T-helper 2 cell treated with Interferon-gamma antibody and Interleukin-4, amounts not matched to agents 5 μg/mL and 100 μg/mL, for 36 hours (primary cell): ENCODE data around the gene ARHGAP8.
"Not testable (repeated sequence)": the region's sequence is repeated elsewhere in the genome, so short reads cannot be mapped to it uniquely, and the experiment has no call there.

ENCODE experiments used
- DNase-seq: peaks from one replicate; pipeline ENCODE4 v3.0.0; 2021; ENCODE audit warnings: low spot score
- H3K27ac Mint-ChIP-seq: one replicate; pipeline ENCODE4 v1.8.0; 2021; ENCODE audit warnings: mild to moderate bottlenecking, mixed read lengths
- H3K27me3 Mint-ChIP-seq: one replicate; pipeline ENCODE4 v1.8.0; 2021; ENCODE audit warnings: low read depth, mixed read lengths
- H3K36me3 Mint-ChIP-seq: one replicate; pipeline ENCODE4 v1.8.0; 2021; ENCODE audit warnings: low read depth, mixed read lengths
- H3K4me1 Mint-ChIP-seq: one replicate; pipeline ENCODE4 v1.8.0; 2021; ENCODE audit warnings: low read depth, mixed read lengths
- H3K4me3 Mint-ChIP-seq: one replicate; pipeline ENCODE4 v1.8.0; 2022; ENCODE audit warnings: mild to moderate bottlenecking, moderate library complexity, mixed read lengths
- H3K9me3 Mint-ChIP-seq: one replicate; pipeline ENCODE4 v1.8.0; 2021; ENCODE audit warnings: mixed read lengths

The ARHGAP8 gene

DNA sequence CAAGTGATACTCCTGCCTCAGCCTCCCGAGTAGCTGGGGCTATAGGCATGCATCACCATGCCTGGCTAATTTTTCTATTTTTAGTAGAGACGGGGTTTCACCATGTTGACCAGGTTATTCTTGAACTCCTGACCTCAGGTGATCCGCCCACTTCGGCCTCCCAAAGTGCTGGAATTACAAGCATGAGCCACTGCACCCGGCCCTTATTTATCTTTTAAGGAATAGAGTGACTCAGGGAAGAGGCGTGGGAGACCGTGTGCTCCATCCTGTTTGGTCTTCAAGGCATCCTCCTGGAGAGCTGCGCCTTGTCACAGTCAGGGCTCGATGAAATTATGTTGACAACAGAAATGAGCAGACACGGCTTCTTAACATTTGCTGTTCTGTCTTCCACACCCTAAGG is 12.7 kb upstream of the ARHGAP8 start:
- not testable (repeated sequence) for H3K27me3 Mint-ChIP-seq, H3K36me3 Mint-ChIP-seq, H3K9me3 Mint-ChIP-seq, DNase-seq, H3K27ac Mint-ChIP-seq, H3K4me1 Mint-ChIP-seq, H3K4me3 Mint-ChIP-seq

DNA sequence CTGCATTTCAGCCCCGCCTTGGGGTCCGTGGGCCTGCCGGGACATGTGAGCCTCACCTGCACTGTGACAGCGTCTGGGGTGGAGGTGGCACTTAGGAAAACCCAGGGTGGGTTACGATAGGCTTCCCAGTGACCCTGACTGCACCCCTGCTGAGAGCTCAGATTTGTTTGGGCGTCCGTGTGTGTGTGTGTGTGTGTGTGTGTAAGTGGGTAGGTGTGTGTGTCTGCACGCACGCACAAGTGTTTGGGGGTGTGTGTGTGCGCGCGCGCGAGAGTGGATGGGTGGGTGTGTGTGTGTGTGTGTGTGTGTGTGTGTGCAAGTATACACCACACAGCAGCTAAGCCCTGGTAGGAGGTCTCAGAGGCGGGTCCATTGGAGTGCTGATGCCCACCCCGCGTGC is 12.1 kb upstream of the ARHGAP8 start:
- H3K36me3 Mint-ChIP-seq: no peaks in the 10 kb centered on the region
- H3K4me1 Mint-ChIP-seq: no peaks in the 10 kb centered on the region
- no peaks in the 10 kb centered on the region for H3K9me3 Mint-ChIP-seq
- no peak for DNase-seq
- no peak overlapping the region for H3K27ac Mint-ChIP-seq
- no peak overlapping the region for H3K4me3 Mint-ChIP-seq
- no peaks in the 10 kb centered on the region for H3K27me3 Mint-ChIP-seq

DNA sequence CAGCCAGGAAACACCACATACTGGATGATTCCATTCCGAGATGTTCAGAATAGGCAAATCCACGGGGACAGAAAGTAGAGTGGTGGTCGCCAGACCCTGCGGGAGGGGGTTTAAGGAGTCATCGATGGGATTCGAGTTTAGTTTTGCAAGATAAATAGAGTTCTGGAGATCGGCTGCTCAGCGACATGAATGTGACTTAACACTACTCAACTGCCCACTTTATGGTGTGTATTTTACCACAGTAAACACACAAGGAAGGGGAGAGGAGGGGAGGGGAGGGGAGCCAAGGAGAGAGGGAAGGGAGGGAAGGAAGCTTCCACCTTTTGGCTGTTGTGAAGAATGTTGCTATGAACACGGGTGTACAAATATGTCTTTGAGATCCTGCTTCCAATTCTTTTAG is 10.4 kb upstream of the ARHGAP8 start:
- Mint-ChIP-seq H3K4me3 (no peak overlapping the region), H3K4me1 (no peaks in the 10 kb centered on the region), H3K9me3 (no peaks in the 10 kb centered on the region), H3K27me3 (peaks cover 2% of the 10 kb centered on the region), H3K27ac (no peak overlapping the region), H3K36me3 (no peaks in the 10 kb centered on the region)
- no peak for DNase-seq

DNA sequence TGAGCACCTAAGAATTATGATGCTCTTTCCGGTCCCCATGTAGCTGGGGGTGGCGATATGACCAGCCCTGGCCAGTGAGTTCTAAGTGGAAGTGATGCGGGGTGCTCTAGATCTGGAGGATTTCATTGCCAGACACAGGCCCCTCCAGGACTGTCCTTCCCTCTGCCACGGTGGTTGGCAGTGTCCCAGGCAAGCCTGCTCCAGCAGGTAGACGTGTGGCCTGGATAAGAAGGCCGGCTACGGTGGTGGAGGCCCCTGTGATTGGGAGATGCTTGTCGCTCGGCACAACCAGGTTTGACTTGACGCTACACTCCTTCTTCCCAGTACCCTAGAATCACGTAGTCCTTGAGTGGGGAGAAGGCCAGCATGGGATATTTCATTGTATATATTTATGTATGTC is 9.1 kb upstream of the ARHGAP8 start:
- Mint-ChIP-seq H3K4me1 (no peaks in the 10 kb centered on the region), H3K4me3 (no peak overlapping the region), H3K27me3 (peaks cover 5% of the 10 kb centered on the region), H3K9me3 (no peaks in the 10 kb centered on the region), H3K36me3 (no peaks in the 10 kb centered on the region), H3K27ac (no peak overlapping the region)
- no peak for DNase-seq

DNA sequence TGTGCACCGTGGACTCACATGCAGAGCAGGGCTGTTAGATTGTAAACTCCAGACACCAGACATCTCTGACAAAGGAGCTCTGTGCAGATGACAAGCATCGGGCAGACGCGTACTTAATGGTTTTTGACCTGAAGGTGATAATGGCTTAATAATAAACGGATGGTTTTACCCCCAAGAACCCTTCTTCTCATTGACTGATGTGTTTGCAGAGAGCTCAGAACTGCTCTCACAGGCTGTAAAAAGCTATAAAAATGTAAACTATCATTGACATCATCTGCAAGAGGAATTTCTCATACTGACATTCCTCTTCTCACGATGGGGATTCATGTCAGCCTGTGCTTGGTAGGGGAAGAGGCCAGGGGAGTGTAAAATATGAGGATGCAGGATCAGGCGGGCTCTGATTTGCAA is 8.6 kb upstream of the ARHGAP8 start:
- Mint-ChIP-seq H3K27me3 (peaks cover 5% of the 10 kb centered on the region), H3K27ac (no peak overlapping the region), H3K36me3 (no peaks in the 10 kb centered on the region), H3K9me3 (no peaks in the 10 kb centered on the region), H3K4me3 (no peak overlapping the region), H3K4me1 (no peaks in the 10 kb centered on the region)
- no peak for DNase-seq

DNA sequence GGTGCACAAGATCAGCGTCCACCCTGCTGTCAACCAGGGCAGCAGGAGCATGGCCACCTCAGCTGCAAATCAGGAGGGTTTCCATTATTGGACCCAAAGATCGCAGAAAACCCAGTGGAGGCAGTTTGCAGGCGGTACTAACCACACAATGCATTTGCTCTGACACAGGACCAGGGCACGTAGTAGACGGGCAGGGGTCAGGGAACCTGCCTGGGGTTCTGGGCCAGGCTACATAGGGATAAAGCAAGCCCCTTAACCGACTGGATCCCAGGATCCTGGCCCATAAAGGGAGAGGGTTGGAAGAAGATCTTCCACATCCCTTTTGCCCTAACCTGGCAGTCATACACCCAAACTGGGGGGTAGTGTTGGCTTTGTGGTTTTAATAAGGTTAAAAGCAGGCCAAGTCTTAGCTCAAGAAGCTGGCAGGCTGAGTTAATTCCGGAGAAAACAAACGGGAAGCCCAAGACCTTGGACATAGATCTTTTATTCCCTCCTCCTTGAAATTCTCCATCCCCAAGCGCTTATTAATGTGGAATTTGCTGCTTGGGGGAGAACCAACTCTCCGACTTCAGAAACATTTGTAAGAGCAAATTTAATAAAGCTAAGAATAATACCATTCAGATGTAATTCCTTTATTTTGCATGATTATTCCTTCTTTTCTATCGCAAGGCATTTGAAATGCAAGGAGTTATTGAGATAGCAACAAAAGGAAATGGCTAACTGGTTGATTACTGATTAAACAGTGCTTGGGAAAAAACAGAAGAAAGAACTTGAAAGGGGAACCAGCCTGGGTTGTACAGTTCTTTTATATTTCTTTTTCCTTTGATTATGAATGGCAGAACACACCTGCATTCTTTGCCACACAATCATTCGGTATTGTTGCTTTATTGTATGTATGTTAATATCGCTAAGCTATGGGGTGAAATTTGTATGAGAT is 6.3 kb upstream of the ARHGAP8 start:
- DNase-seq: no peak
- Mint-ChIP-seq H3K27ac (no peak overlapping the region), H3K4me3 (no peak overlapping the region), H3K4me1 (no peaks in the 10 kb centered on the region), H3K36me3 (no peaks in the 10 kb centered on the region), H3K27me3 (peaks cover 17% of the 10 kb centered on the region), H3K9me3 (peaks cover 4% of the 10 kb centered on the region)

DNA sequence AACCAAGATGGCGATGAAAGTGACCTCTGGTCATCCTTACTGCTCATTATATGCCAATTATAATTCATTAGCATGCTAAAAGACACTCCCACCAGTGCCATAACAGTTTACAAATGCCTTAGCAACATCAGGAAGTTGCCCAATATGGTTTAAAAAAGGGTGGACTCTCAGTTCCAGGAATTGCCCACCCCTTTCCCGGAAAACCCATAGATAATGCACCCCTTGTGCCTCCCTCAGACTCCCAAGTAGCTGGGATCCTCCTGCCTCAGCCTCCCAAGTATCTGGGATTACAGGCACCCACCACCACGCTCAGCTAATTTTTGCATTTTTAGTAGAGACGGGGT is 4.6 kb upstream of the ARHGAP8 start:
- not testable (repeated sequence) for H3K27ac Mint-ChIP-seq, H3K36me3 Mint-ChIP-seq, H3K4me3 Mint-ChIP-seq, H3K4me1 Mint-ChIP-seq, H3K9me3 Mint-ChIP-seq, DNase-seq
- H3K27me3 Mint-ChIP-seq: peaks cover 29% of the 10 kb centered on the region

DNA sequence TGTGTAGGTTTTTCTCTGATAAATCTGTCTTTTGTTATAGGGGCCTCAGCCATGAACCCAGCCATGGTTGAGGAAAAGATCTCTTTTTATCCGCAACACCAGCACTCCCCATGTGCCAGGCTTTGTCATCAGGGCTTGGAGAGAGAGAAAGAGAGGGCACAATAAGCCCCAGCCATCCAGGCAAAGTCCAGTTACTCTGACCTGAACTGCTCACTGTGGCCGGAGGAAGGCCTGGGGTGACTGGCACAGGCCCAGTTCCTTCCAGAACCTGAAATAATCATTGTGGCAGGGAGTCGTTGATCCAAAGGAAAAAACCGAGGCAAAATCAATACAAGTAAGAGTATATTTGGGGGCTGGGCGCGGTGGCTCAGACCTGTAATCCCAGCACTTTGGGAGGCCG is 3.9 kb upstream of the ARHGAP8 start:
- H3K4me3 Mint-ChIP-seq: no peak overlapping the region
- H3K27me3 Mint-ChIP-seq: peaks cover 36% of the 10 kb centered on the region
- H3K4me1 Mint-ChIP-seq: peaks cover 3% of the 10 kb centered on the region
- DNase-seq: no peak
- no peak overlapping the region for H3K27ac Mint-ChIP-seq
- no peaks in the 10 kb centered on the region for H3K36me3 Mint-ChIP-seq
- peaks cover 4% of the 10 kb centered on the region for H3K9me3 Mint-ChIP-seq

DNA sequence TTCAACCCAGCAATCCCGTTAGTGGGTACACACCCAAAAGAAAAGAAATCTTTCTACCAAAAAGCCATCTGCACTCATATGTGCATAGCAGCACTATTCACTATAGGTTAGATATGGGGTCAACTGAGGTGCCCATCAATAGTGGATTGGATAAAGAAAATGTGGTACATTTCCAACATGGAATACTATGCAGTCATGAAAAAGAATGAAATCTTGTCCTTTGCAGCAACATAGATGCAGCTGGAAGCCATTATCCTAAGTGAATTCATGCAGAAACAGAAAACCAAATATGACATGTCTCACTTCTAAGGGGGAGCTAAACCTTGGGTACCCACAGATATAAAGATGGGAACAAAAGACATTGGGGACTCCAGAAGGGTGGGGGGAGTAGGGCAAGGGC is 1.9 kb upstream of the ARHGAP8 start:
- H3K9me3 Mint-ChIP-seq: peaks cover 4% of the 10 kb centered on the region
- H3K27me3 Mint-ChIP-seq: peaks cover 55% of the 10 kb centered on the region
- H3K27ac Mint-ChIP-seq: no peak overlapping the region
- DNase-seq: no peak
- peaks cover 3% of the 10 kb centered on the region for H3K4me1 Mint-ChIP-seq
- no peaks in the 10 kb centered on the region for H3K36me3 Mint-ChIP-seq
- H3K4me3 Mint-ChIP-seq: no peak overlapping the region

DNA sequence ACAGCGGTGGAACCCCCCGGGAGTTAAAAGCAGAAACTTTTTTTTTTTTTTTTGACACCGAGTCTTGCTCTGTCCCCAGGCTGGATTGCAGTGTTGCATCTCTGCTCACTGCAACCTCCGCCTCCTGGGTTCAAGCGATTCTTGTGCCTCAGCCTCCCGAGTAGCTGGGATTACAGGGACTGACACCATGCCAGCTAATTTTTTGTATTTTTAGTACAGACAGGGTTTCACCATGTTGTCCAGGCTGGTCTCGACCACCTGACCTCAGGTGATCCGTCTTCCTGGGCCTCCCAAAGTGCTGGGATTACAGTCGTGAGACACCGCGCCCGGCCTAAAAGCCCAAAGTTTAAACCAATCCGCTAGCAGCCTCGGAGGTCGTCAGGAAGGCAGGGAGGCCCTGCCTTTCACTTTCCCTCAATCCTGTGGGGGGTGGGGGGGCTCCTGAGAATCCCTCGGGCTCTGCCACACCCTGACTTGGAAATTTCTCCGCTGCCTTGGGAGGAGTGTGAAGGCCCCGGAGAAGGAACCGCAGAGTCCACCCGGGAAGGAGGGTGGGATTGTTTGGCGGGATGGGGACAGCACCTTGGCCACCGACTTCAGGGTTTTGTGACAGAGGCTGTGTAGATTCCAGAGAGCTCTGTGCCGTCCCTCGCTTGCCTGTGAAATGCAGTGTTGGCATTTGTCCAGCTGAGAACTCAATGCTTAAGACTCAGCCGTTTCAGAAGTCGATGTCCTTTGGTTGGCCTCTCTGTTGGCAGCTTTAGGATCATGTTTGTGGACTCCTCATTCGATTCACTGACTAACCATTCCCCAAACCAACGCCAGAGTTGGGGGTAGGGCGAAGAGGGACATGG is 1.0 kb downstream of the ARHGAP8 start:
- Mint-ChIP-seq H3K27me3 (peaks cover 62% of the 10 kb centered on the region), H3K27ac (no peak overlapping the region), H3K4me1 (peaks cover 3% of the 10 kb centered on the region), H3K36me3 (no peaks in the 10 kb centered on the region), H3K4me3 (no peak overlapping the region), H3K9me3 (peaks cover 4% of the 10 kb centered on the region)
- DNase-seq: no peak

DNA sequence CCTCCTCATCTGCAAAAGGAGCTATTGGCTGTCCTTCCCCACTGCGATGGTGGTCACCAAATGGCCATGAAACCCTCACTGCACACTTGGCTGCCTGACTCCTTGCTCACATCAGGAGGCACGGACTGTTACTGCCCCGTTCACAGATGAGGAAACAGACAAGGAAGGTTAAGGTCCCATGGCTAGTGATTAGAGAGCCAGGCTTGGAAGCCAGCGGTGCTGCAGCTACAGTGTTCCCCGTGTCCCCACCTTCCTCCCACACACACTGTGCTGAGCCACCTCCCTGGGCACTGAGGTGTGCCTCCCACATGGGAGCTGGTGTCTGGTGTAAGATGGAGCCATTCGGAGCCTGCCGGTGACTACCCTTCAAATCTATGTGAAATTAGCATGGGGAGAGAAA is 2.6 kb downstream of the ARHGAP8 start:
- Mint-ChIP-seq H3K27ac (no peak overlapping the region), H3K27me3 (peaks cover 59% of the 10 kb centered on the region), H3K9me3 (peaks cover 2% of the 10 kb centered on the region), H3K4me3 (no peak overlapping the region), H3K36me3 (no peaks in the 10 kb centered on the region), H3K4me1 (peaks cover 3% of the 10 kb centered on the region)
- no peak for DNase-seq

DNA sequence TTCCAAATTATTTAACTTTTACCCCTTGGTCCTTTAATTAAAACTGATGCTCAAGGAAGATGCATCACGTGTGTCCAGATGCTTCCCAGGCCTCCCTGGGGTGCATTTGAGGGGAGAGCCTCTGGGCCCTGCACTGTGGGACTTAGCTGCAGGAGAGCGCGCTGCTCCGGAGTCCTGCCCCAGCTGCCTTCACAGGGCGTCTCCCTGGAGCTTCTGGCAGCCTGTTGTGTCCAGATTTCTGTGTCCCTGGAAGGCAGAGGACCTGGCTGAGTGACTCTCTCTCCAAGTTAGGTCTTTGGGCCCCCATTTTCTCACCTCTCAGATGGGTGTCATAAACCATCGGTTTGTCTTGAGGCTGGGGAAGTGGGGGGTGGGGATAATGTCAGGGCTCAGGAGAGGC is 3.0 kb downstream of the ARHGAP8 start:
- Mint-ChIP-seq H3K4me3 (no peak overlapping the region), H3K36me3 (no peaks in the 10 kb centered on the region), H3K27ac (no peak overlapping the region), H3K9me3 (no peaks in the 10 kb centered on the region), H3K4me1 (peaks cover 3% of the 10 kb centered on the region), H3K27me3 (peaks cover 56% of the 10 kb centered on the region)
- no peak for DNase-seq

DNA sequence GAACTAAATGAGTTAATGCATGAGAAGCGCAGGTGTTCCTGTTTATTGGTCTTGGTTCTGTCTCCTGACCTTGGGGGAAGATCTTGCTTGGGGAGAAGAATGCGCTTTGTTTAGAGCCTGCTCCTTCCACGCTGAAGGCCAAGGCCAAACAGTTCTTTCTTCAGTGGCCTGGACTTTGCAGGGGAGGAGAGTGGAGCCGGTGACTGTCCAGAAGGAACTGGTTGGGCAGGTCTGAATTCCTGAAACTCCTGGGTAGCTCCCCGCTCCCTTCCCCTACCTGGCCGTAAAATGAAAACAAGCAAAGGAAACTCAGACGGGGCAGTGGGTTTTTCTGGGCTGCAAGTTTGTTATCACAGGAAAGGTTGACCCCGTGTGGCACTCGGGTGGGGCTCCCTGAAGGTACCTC is 3.6 kb downstream of the ARHGAP8 start:
- Mint-ChIP-seq H3K4me1 (peaks cover 3% of the 10 kb centered on the region), H3K27me3 (peaks cover 51% of the 10 kb centered on the region), H3K36me3 (no peaks in the 10 kb centered on the region), H3K4me3 (no peak overlapping the region), H3K27ac (no peak overlapping the region), H3K9me3 (no peaks in the 10 kb centered on the region)
- DNase-seq: no peak

DNA sequence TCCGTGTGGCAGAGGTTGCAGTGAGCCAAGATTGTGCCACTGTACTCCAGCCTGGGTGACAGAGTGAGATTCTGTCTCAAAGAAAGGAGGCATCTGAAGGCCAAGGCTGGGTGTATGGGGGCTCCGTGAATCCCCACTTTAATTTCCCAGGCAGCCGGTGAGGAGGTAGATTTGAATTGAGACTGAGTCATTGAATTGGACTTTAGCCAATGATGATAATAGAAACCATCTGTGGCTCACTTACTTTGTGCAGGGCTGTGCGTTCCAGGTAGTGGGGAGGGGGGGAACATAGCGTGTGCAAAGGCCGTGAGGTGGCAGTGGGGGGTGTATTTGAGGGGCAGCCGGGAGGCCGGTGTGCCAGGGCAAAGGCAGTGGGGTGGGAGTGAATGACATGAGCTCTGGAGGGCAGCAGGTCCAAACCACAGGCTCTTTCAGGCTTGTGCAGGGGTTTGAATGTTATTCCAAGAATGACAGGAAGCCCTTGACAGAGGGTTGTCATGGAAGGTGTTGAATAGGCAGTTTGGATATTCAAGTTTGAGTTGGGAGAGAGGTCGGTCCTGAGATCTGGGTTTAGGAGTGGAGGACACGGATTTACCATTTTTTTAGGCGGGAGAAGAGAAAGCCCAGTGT is 6.1 kb downstream of the ARHGAP8 start:
- H3K9me3 Mint-ChIP-seq: no peaks in the 10 kb centered on the region
- no peaks in the 10 kb centered on the region for H3K4me1 Mint-ChIP-seq
- DNase-seq: no peak
- peaks cover 31% of the 10 kb centered on the region for H3K27me3 Mint-ChIP-seq
- no peaks in the 10 kb centered on the region for H3K36me3 Mint-ChIP-seq
- no peak overlapping the region for H3K27ac Mint-ChIP-seq
- no peak overlapping the region for H3K4me3 Mint-ChIP-seq
